Adrenal gland (tissue), 12 donors: ENCODE results near the gene PRKN. TPM values are rescaled to one million over a fixed set of nuclear protein-coding genes. Genes with fewer than 3 reads are reported as not detected.

Source experiments
- DNase-seq, 7 donors: peaks; one replicate each; pipeline ENCODE4 v3.0.0-alpha.2; 2019 to 2020
- H3K27ac ChIP-seq, 5 donors: fragments of 200-600 bp; sonication (generic) in 4 of 5; 1 replicate in 3 of 5; 2 replicates in 2 of 5; pipeline versions ENCODE4 v1.5.1 to v1.8.0; 2016 to 2020; ENCODE audit warnings: mild to moderate bottlenecking in 1 of 5
- H3K27me3 ChIP-seq: fragments of 200-600 bp; 2 replicates; pipeline ENCODE4 v1.8.0; 2021
- H3K36me3 ChIP-seq, 2 donors: fragments of 200-600 bp; replicated peaks in 1 of 2; 1 replicate in 1 of 2; 2 replicates in 1 of 2; pipeline versions ENCODE4 v1.5.1 to v1.8.0; 2018 to 2022
- H3K4me1 ChIP-seq, 2 donors: fragments of 200-600 bp; replicated peaks in 1 of 2; 1 replicate in 1 of 2; 2 replicates in 1 of 2; pipeline versions ENCODE4 v1.5.1 to v1.8.0; 2018 to 2021
- H3K4me3 ChIP-seq, 4 donors: fragments of 200-600 bp; sonication (generic) in 3 of 4; one replicate each; pipeline ENCODE4 v1.5.1; 2016 to 2018
- H3K9me3 ChIP-seq, 3 donors: fragments of 200-600 bp; sonication (generic) in 1 of 3; replicated peaks in 1 of 3; 1 replicate in 2 of 3; 2 replicates in 1 of 3; pipeline versions ENCODE4 v1.5.1 to v1.8.0; 2016 to 2021
- CTCF ChIP-seq, 6 experiments: fragments of 450-650 bp in 4 of 6; fragments of 200-600 bp in 2 of 6; sonication (generic) in 1 of 6; IDR thresholded peaks; 1 replicate in 5 of 6; 2 replicates in 1 of 6; pipeline versions ENCODE4 v1.5.1 to v1.8.0; 2016 to 2021; ENCODE audit warnings: antibody characterized with exemption in 6 of 6, mild to moderate bottlenecking in 2 of 6, moderate library complexity in 1 of 6
- POLR2A ChIP-seq, 2 donors: fragments of 450-650 bp; IDR thresholded peaks; one replicate each; pipeline ENCODE4 v1.6.1; 2017; ENCODE audit warnings: antibody characterized with exemption in 2 of 2, mild to moderate bottlenecking in 2 of 2, moderate library complexity in 1 of 2
- WGBS, 4 donors: extraction: QIAGEN DNeasy Blood & Tissue Kit in 2 of 4; methylation state at CpG; one replicate each; pipeline versions ENCODE4 v1.1.5 to v1.1.7; 2013 to 2017; 5-methylcytosine and 5-hydroxymethylcytosine counted together
- intact Hi-C, 2 donors: fragments of 100-400 bp; cut with DNase I; formaldehyde crosslinking; loops; one replicate each; pipeline versions ENCODE4 v1.14.1 to v1.15.0; 2022 to 2023
- polyA plus RNA-seq, 3 donors: library from polyadenylated mRNA; stranded (reverse); fragments of 200-250 nt in 2 of 3; fragments of 350-450 nt in 1 of 3; fragmentation: Illumina TruSeq in 1 of 3; extraction: RNeasy Lipid Tissue Mini Kit (QIAGEN cat#74804) in 1 of 3; gene quantifications; one replicate each; pipeline ENCODE4 v1.2.3, GENCODE V29; 2013 to 2014
- total RNA-seq, 9 donors: library from RNA; depleted of rRNA in 4 of 9; stranded (reverse); fragments of >200 nt in 4 of 9; fragments of 120-200 nt in 1 of 9; fragmentation: NEBNext Ultra II Directional in 1 of 9; extraction: Animal tissue kit (Norgen Biotek cat#: 25700) in 1 of 9; gene quantifications; one replicate each; pipeline versions ENCODE4 v1.1.0 to v1.2.4, GENCODE V29; 2013 to 2023
- donor health status: healthy with polysubstance abuse.
- donor health status: Bipolar disorder and iron deficiency.
- donor health status: DM: yes; HTN: yes; CAD: no.
- donor health status: DM: no; HTN: no; CAD: no.
- donor health status: DM: no; HTN: no; CAD: no.
- donor health status: DM: yes; HTN: yes; CAD: no.

Gene PRKN
- total and polyA plus RNA-seq, 12 donors, result 1.9 to 159 (median 13.3) TPM

GRCh38 chr6:162092816-162093502, 634.6 kb downstream of the PRKN start:
- H3K4me3 ChIP-seq, result no peak overlapping the region
- intact Hi-C loops, result no loop called here
- no peak for TF ChIP-seq POLR2A (IDR thresholded peaks at IDR 0.05)
- TF ChIP-seq CTCF (IDR thresholded peaks at IDR 0.05), result no peak
- H3K36me3 ChIP-seq, result no peaks in the 10 kb centered on the region
- 82 to 95% (median 91%) methylated on average over 11 of the region's 11 CpGs for WGBS, 4 donors
- DNase-seq, result no peak
- H3K27ac ChIP-seq, result no peak overlapping the region
- no peaks in the 10 kb centered on the region for H3K4me1 ChIP-seq
- H3K27me3 ChIP-seq, result no peaks in the 10 kb centered on the region
- no peaks in the 10 kb centered on the region for H3K9me3 ChIP-seq

- WGBS, 4 donors, result 65 to 80% (median 74%) methylated on average over 2 of the region's 2 CpGs
- no peak for TF ChIP-seq CTCF (IDR thresholded peaks at IDR 0.05)
- no peak for TF ChIP-seq POLR2A (IDR thresholded peaks at IDR 0.05)
These were observed 636.8 kb downstream of the PRKN start for GRCh38 chr6:162090734-162091133.

DNA sequence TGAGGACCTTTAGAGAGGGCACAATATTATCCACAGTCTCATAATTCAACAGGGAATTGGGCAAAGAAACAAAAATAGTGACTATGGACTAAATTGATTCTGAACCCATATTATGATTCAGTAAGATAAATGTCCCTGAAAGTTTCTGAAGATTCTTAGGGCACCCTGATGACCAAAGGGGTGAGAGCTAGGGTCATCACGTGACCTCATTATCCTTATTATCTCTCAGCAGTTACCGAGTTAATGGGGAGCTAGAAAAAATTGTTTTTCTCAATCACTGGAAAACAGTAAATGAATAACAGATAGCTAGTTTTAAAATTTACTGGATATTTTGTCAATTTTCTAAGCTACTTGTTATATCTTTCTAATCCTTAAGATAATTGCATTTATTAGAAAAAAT, 639.5 kb downstream of the PRKN start:
- WGBS, 4 donors, result 87 to 95% (median 92%) methylated on average over 2 of the region's 2 CpGs
- Histone ChIP-seq H3K4me1 (no peaks in the 10 kb centered on the region), H3K27me3 (no peaks in the 10 kb centered on the region), H3K4me3 (no peak overlapping the region), H3K27ac (no peak overlapping the region), H3K9me3 (peaks cover 0 to 3% (median 0%) of the 10 kb centered on the region in 3 donors), H3K36me3 (no peaks in the 10 kb centered on the region)
- no peak for DNase-seq
- intact Hi-C loops, result no loop called here
- TF ChIP-seq POLR2A (IDR thresholded peaks at IDR 0.05), result no peak
- TF ChIP-seq CTCF (IDR thresholded peaks at IDR 0.05), result no peak

More at GRCh38 chr6:162090734-162091133, 636.8 kb downstream of the PRKN start:
- Histone ChIP-seq H3K4me1 (no peaks in the 10 kb centered on the region), H3K9me3 (no peaks in the 10 kb centered on the region), H3K27ac (no peak overlapping the region), H3K36me3 (no peaks in the 10 kb centered on the region), H3K27me3 (no peaks in the 10 kb centered on the region), H3K4me3 (no peak overlapping the region)
- intact Hi-C loops, result no loop called here
- no peak for DNase-seq

DNA sequence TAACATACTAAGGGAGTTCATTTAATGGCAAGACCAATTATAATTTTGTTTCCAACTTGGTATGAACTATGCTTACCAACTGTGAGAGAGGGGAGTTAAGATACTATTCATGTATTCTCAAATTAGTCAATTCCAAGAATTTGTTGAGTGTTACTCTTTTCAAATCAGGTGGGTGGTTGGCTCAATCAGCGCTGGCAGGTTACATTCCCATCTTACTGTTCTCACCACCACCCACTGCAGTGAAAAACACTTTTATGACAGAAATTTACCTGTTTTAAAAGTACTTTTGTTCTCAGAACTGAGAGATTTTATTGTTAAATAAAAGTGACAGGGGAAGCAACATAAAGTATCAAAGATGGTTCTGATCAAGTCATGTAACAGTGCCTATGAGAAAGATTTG, 642.0 kb downstream of the PRKN start:
- intact Hi-C loops, result no loop called here
- no peak overlapping the region for H3K4me3 ChIP-seq
- peaks cover 0 to 3% (median 0%) of the 10 kb centered on the region in 3 donors for H3K9me3 ChIP-seq
- TF ChIP-seq CTCF (IDR thresholded peaks at IDR 0.05), result no peak
- TF ChIP-seq POLR2A (IDR thresholded peaks at IDR 0.05), result no peak
- no peaks in the 10 kb centered on the region for H3K36me3 ChIP-seq
- no peak for DNase-seq
- 97 to 100% (median 99%) methylated on average over 1 of the region's 1 CpG for whole genome bisulfite sequencing, 4 donors
- no peak overlapping the region for H3K27ac ChIP-seq
- no peaks in the 10 kb centered on the region for H3K4me1 ChIP-seq
- no peaks in the 10 kb centered on the region for H3K27me3 ChIP-seq
